A549 (cell line): Measurements from ENCODE around the gene APBB2.

Experiments
- EP300 ChIP-seq, 2 experiments: fragments of >200 bp; sonication (Bioruptor Twin); formaldehyde crosslinking; IDR thresholded peaks; 2 replicates in 1 of 2; 3 replicates in 1 of 2; pipeline ENCODE4 v1.6.1; 2016 to 2017
- ESRRA ChIP-seq: fragments of 150-350 bp; IDR thresholded peaks from 2 replicates; pipeline ENCODE4 v1.6.1; 2014; ENCODE audit warnings: mild to moderate bottlenecking, low read length, borderline replicate concordance

DNA sequence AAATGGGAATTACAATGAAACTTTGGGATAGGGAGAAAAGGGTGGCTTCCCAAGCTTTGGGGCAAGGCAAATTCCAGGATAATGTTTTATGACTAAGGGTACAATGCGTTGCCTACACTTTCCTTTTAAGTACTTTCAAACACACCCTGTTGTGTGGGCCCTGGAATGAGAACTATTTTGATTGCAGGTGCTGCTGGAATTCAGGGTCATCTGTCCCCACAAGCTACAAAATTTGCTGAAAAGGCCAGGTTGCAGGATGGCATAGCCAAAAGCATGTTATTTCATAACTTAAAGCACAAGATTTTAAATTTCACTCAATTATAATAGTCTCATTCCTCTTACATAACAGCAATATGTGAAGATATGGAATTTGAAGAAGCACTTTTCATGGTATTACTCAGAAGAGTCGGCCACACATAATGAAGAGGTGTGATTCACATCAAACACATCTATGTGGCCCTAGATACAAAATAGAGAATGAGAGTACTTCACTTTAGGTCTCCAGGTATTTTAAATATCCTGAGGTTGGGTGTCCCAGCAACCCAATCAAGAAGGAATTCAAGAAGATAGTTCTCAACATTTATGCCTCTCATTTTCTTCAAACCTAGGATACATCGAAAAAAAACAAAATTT, 89.3 kb downstream of the APBB2 start:
- TF ChIP-seq EP300 (IDR thresholded peaks at IDR 0.05) (no peak), ESRRA (no peak)
